A549 treated with Hydrocortisone at 1 μM for 4 hours (cell line): ENCODE measurements around the gene KATNBL1. TPM values are rescaled to one million over a fixed set of nuclear protein-coding genes. Genes with fewer than 3 reads are reported as not detected.

ENCODE experiments used
- total RNA-seq: library from RNA; stranded (reverse); fragments of 200-300 nt; extraction: Qiagen RNA extraction; gene quantifications from 5 replicates; pipeline ENCODE4 v1.2.3, GENCODE V29; 2022

Gene KATNBL1
- total RNA-seq, result 27.1 to 33.8 TPM (median 31.7 TPM) in 5 replicates

GRCh38 chr15:34209421-34210282 is at the start of gene KATNBL1:
KATNBL1 (minus strand) TSS chr15:34210096; CDS start chr15:34163676, 46,420 bp downstream.

DNA sequence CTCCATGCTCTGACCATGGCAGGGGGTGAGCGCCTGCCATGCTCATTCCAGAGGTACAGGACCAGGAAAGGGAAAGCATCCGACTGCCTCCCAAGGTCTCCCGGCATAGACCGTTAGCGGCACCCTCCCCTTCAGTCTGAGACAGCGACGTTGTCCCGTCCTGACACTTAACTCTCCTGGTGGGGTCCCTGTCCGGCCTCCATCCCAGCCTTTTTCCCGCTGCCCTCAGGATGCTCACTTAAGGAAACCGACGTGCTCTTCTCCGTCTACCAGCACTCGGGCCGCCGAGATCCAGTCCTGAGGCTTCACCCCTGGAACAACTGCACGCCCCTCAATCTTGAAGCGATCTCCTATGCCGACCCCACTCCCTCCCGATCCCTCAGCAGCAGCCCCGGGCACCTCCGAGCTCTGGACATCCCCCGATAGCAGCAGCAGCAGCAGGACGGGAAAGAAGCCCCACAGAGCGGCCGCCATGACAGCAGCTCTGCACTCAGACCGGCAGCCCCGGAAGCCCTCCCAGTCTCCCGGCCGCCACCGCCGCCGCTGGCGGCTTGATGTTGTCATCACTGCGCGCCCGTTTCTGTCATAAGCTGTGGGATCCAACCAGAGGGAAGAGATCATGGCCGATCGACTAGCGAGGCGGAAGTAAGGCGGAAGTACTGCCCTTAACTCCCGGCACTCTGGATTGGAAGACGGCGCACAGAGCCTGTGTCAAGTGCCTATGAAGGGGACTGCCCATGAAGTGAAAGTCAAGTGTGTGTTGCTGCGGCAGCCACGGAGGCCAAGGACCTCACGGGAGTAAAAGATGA is 108.3 kb downstream of the KATNBL1 start, which contains the start of the genes EMC7 and PGBD4:
Gene EMC7, minus strand, starts transcription at position 497 of the 809 bp plus-strand sequence. Its CDS starts 23 bp downstream, at position 474.
Gene PGBD4, plus strand, starts transcription at position 718 of the 809 bp plus-strand sequence. CDS start 449 bp downstream, outside the sequence.

Other genes with a start within 250 kb of the KATNBL1 start
- gene CHRM5, start 241.6 kb downstream of the KATNBL1 start, total RNA-seq, result 0.02 to 0.05 TPM (median 0.03 TPM) in 3 of 5 replicates, not detected in the others
- gene AVEN, start 170.9 kb downstream of the KATNBL1 start, total RNA-seq, result 20.2 to 24.1 TPM (median 23.1 TPM) in 5 replicates
- gene EMC7, start 108.2 kb downstream of the KATNBL1 start, total RNA-seq, result 130 to 152 TPM (median 142 TPM) in 5 replicates
- 1.2 to 1.9 TPM (median 1.5 TPM) in 5 replicates for gene PGBD4, start 108.0 kb downstream of the KATNBL1 start, total RNA-seq
- gene EMC4, start 14.9 kb upstream of the KATNBL1 start, total RNA-seq, result 195 to 211 TPM (median 200 TPM) in 5 replicates
- 3.6 to 7.0 TPM (median 5.8 TPM) in 5 replicates for gene SLC12A6, start 127.7 kb upstream of the KATNBL1 start, total RNA-seq
- gene NOP10, start 133.0 kb upstream of the KATNBL1 start, total RNA-seq, result 454 to 578 TPM (median 540 TPM) in 5 replicates
- gene NUTM1, start 133.2 kb upstream of the KATNBL1 start, total RNA-seq, result not detected in 5 replicates
- gene LPCAT4, start 157.1 kb upstream of the KATNBL1 start, total RNA-seq, result 50.2 to 65.1 TPM (median 59.4 TPM) in 5 replicates
- gene GOLGA8A, start 227.7 kb upstream of the KATNBL1 start, total RNA-seq, result 5.3 to 8.8 TPM (median 7.7 TPM) in 5 replicates